ENCODE results near the gene ITM2B. TPM values are rescaled to one million over a fixed set of nuclear protein-coding genes. Genes with fewer than 3 reads are reported as not detected.

Gene ITM2B
- total and polyA plus RNA-seq, 10 of the 15 experiments (the other 5 are each of a cell fraction or from before 2014, with no cell fraction given) = 2.5 to 18.1 (median 4.9) TPM

DNA sequence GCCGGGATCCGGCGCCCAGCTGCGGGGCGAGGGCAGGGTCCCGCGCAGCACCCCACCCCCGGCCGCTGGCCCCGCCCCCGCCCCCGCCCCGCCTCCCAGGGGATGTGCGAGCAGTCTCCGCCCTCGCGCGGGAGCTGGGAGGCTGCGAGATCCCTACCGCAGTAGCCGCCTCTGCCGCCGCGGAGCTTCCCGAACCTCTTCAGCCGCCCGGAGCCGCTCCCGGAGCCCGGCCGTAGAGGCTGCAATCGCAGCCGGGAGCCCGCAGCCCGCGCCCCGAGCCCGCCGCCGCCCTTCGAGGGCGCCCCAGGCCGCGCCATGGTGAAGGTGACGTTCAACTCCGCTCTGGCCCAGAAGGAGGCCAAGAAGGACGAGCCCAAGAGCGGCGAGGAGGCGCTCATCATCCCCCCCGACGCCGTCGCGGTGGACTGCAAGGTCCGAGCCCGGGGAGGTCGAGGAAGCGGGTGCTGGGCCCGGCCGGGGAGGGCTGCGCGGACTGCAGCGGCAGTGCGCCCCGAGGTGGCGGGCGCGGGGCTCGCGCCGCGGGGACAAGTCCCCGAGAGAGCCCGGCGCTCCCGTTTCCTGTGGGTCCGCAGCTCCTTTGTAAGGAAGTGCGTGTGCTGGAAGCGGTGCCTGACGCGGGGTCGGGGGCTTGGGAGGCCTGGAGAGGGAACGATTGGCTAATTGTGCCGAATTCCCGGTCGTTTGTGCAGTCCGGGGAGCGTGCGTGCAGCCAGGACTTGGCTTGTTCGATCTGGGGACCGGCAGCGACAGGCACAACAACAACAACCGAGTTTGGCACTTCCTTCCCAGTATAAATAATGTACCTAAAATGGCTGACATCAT, at the start of gene ITM2B (continued):
- TF ChIP-seq SMC3 (IDR thresholded peaks at IDR 0.05; ENCODE audit: borderline replicate concordance, low read length) (peak; percentile 21; the same call in 1 of the 2 replicates), CBX5 (IDR thresholded peaks at IDR 0.05; ENCODE audit: low read depth) (no peak), IKZF2 (IDR thresholded peaks at IDR 0.05) (peak; percentile 15 to 56; a peak in 2 of 4 replicates), PAX5 (IDR thresholded peaks at IDR 0.05; ENCODE audit: borderline replicate concordance, low read depth, low read length) (peak; percentile 34; the same call in 1 of the 2 replicates), MTA2 (IDR thresholded peaks at IDR 0.05; ENCODE audit: low read depth) (no peak), ZNF207 (IDR thresholded peaks at IDR 0.05; ENCODE audit: borderline replicate concordance) (peak; percentile 35; the same call in 1 of the 2 replicates), TCF7 (IDR thresholded peaks at IDR 0.05; ENCODE audit: borderline replicate concordance) (no peak), SRF (IDR thresholded peaks at IDR 0.05; ENCODE audit: low read depth in 2 of 2, low read length in 2 of 2) (no peak), HCFC1 (IDR thresholded peaks at IDR 0.05; ENCODE audit: low read length) (no peak), SPI1 (IDR thresholded peaks at IDR 0.05; ENCODE audit: borderline replicate concordance, insufficient read depth, low read depth, low read length) (peak; percentile 56; the same call in 1 of the 2 replicates), IKZF1 (conservative IDR thresholded peaks at IDR 0.05) (peak; percentile 91), SMARCA5 (IDR thresholded peaks at IDR 0.05) (peak; percentile 79; the same call in 1 of the 2 replicates), CHD2 (IDR thresholded peaks at IDR 0.05; ENCODE audit: borderline replicate concordance, low read depth, low read length) (0 out of 2 replicates have a peak, but pooled peaks have one; percentile 19), CBX3 (IDR thresholded peaks at IDR 0.05; ENCODE audit: borderline replicate concordance, low read depth) (no peak), ATF7 (IDR thresholded peaks at IDR 0.05; ENCODE audit: low read depth) (no peak), BHLHE40 (IDR thresholded peaks at IDR 0.05; ENCODE audit: borderline replicate concordance in 1 of 2, low read depth in 2 of 2, low read length in 1 of 2) (0 out of 4 replicates have a peak, but pooled peaks of 1 of the 2 experiments have one; percentile 24), ZSCAN29 (IDR thresholded peaks at IDR 0.05) (no peak)
- TF ChIP-seq, protein P1, sequence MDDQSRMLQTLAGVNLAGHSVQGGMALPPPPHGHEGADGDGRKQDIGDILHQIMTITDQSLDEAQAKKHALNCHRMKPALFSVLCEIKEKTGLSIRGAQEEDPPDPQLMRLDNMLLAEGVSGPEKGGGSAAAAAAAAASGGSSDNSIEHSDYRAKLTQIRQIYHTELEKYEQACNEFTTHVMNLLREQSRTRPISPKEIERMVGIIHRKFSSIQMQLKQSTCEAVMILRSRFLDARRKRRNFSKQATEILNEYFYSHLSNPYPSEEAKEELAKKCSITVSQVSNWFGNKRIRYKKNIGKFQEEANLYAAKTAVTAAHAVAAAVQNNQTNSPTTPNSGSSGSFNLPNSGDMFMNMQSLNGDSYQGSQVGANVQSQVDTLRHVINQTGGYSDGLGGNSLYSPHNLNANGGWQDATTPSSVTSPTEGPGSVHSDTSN (IDR thresholded peaks at IDR 0.05; ENCODE audit: insufficient replicate concordance, low read depth, low read length) = no peak
- TF ChIP-seq, protein P2, sequence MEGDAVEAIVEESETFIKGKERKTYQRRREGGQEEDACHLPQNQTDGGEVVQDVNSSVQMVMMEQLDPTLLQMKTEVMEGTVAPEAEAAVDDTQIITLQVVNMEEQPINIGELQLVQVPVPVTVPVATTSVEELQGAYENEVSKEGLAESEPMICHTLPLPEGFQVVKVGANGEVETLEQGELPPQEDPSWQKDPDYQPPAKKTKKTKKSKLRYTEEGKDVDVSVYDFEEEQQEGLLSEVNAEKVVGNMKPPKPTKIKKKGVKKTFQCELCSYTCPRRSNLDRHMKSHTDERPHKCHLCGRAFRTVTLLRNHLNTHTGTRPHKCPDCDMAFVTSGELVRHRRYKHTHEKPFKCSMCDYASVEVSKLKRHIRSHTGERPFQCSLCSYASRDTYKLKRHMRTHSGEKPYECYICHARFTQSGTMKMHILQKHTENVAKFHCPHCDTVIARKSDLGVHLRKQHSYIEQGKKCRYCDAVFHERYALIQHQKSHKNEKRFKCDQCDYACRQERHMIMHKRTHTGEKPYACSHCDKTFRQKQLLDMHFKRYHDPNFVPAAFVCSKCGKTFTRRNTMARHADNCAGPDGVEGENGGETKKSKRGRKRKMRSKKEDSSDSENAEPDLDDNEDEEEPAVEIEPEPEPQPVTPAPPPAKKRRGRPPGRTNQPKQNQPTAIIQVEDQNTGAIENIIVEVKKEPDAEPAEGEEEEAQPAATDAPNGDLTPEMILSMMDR (IDR thresholded peaks at IDR 0.05 in 2 of 3, conservative IDR thresholded peaks at IDR 0.05 in 1 of 3; ENCODE audit: control insufficient read depth in 2 of 3, extremely low read depth in 1 of 3, insufficient read depth in 1 of 3, low read depth in 3 of 3, low read length in 3 of 3) = peak; percentile 39 to 55 (median 45); a peak in 5 of 6 replicates
- TF ChIP-seq, protein P3, sequence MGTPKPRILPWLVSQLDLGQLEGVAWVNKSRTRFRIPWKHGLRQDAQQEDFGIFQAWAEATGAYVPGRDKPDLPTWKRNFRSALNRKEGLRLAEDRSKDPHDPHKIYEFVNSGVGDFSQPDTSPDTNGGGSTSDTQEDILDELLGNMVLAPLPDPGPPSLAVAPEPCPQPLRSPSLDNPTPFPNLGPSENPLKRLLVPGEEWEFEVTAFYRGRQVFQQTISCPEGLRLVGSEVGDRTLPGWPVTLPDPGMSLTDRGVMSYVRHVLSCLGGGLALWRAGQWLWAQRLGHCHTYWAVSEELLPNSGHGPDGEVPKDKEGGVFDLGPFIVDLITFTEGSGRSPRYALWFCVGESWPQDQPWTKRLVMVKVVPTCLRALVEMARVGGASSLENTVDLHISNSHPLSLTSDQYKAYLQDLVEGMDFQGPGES (IDR thresholded peaks at IDR 0.05) = no peak
- TF ChIP-seq, protein P4, sequence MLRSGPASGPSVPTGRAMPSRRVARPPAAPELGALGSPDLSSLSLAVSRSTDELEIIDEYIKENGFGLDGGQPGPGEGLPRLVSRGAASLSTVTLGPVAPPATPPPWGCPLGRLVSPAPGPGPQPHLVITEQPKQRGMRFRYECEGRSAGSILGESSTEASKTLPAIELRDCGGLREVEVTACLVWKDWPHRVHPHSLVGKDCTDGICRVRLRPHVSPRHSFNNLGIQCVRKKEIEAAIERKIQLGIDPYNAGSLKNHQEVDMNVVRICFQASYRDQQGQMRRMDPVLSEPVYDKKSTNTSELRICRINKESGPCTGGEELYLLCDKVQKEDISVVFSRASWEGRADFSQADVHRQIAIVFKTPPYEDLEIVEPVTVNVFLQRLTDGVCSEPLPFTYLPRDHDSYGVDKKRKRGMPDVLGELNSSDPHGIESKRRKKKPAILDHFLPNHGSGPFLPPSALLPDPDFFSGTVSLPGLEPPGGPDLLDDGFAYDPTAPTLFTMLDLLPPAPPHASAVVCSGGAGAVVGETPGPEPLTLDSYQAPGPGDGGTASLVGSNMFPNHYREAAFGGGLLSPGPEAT (IDR thresholded peaks at IDR 0.05; ENCODE audit: low read depth) = 0 out of 2 replicates have a peak, but pooled peaks have one; percentile 14
- TF ChIP-seq, protein P5, sequence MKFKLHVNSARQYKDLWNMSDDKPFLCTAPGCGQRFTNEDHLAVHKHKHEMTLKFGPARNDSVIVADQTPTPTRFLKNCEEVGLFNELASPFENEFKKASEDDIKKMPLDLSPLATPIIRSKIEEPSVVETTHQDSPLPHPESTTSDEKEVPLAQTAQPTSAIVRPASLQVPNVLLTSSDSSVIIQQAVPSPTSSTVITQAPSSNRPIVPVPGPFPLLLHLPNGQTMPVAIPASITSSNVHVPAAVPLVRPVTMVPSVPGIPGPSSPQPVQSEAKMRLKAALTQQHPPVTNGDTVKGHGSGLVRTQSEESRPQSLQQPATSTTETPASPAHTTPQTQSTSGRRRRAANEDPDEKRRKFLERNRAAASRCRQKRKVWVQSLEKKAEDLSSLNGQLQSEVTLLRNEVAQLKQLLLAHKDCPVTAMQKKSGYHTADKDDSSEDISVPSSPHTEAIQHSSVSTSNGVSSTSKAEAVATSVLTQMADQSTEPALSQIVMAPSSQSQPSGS (IDR thresholded peaks at IDR 0.05; ENCODE audit: low read length) = no peak

All from GM12878 (cell line).